Fibroblast of skin of right biceps (primary cell): ENCODE measurements around the gene RIPOR2.
"Not testable (repeated sequence)": the region's sequence is repeated elsewhere in the genome, so short reads cannot be mapped to it uniquely, and the experiment has no call there.

Experiments
- DNase-seq: peaks from one replicate; pipeline ENCODE4 v3.0.0-alpha.2; 2013

Gene RIPOR2

DNA sequence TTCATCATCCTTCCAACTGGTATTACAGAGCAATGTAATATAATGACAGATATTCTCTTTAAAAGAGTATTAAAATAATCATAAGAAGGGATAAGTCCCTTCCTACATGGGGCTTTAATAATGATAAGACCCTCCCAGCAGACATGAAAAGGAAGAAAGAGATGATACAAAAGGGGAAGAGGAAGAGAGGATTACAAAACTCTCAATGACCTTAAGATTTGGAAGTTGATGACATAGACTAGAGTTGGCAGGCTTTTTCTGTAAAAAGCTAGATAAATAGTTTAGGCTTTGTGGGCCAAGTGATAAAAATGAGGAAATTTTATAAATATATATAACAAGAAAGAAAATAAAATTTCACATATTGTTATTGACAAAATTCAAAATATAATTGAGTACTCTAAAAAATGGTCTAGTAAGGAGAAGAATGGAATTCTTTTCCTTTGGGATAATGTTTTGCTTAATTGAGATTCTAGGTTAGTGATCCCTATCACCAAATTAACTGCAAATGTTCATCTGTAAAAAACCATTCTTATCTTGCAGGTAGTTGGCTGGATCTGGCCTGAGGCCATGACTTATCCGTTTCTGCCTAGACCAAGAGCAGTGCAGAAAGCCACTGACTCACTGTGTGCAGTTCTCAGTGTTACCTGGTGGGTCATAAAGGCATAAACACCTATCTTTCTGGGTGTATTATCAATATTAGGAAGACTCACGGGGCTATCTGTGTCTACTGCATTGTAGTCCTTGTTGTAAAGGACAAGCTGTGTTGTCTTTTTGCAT lies 11.0 kb downstream of the RIPOR2 start:
- DNase-seq: no peak

- no peak for DNase-seq
These were observed 11.8 kb downstream of the RIPOR2 start for GRCh38 chr6:24923885-24924401.

DNA sequence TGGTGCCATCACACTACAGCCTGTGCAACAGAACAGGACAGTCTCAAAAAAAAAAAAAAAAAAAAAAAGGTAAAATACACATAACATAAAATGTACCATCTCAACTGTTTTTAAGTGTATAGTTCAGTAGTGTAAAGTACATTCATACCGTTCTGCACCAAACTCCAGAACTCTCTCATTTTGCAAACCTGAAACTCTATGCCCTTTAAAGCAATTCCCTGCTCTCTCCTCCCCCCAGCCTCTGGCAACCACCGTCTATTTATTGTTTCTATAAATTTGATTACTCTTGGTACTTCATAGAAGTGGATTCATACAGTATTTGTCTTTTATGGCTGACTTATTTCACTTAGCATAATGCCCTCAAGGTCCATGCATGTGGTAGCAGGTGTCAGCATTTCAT lies 12.9 kb downstream of the RIPOR2 start:
- DNase-seq: no peak

DNA sequence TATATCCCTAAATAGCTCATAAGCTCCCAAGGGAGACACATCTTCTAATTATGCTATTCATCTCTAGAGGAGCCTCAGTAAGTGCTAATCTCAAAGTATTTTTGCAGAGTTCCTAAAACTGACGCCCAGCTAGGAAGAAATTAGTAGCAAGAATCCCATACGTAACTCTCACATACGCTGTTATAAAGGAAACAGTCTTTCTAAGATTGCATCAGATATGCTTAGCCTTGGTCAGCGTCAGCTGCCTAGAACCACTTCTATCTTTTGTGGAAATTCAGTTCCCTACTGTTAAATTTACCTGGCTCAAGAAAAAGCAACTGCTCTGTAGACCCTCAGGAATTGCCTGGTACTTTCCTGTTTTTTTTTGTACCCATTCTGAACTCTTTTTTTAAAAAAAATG lies 13.6 kb downstream of the RIPOR2 start:
- DNase-seq: no peak

DNA sequence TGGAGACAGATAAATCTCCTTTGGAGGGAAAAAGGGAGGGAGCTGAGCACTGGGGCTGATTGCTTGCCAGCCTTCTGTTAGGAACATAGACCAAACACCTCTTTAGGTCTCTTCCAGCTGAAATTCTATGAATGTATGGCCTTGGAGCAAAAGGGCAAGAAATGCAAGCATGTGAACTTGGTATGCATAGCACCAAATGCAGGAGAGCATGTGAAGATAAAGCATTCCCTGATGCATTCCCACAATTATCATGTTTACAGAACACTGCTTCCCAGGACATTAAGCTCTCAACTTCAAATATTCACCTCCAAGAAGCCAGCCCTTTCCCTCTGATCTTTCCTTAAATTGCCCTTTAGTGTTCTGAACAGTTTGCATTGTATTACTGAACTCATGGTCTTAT lies 15.6 kb downstream of the RIPOR2 start:
- DNase-seq: no peak

DNA sequence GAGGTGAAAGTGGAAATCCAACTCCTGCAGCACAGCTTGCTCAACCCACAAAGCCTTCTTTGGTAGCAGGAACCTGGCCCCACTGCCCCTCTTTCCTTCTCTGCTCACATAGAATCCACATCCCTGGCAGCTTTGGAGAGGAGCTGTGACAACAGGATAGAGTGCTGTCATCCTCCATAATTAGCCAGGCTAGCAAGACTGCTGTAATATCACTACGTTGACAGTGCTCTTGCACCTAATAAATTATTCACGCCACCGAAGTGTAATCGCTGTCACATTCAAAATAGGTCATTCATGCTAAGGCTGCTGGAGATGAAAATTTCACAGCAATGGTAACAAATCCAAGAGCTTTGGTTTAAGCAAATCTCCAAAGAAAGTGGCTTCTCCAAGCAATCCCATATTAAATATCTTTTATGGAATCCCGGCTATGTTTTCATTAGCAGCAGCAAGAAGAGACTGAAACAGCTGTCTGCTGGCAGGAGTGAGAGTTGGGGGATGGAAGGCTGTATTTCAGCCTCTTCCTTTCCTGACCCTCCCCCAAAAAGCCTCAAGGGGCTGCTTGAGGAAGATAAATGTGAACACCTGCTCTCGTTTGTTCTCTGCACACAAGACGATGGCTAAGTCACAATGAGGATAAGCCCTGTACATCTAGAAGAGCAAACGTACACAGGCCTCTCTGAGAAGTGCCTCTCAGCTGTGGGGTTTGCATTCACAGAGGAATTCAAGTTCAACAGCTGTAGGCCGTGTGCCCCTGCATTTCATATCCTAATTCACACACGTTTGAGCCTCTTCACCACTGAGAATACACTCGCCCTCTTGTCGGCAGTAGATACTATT lies 16.5 kb downstream of the RIPOR2 start:
- peak; percentile 13 for DNase-seq

- DNase-seq: peak; percentile 12
These were observed 17.1 kb downstream of the RIPOR2 start for GRCh38 chr6:24918641-24919055.

GRCh38 chr6:24916496-24916895 lies 19.3 kb downstream of the RIPOR2 start:
- DNase-seq: no peak

- DNase-seq: no peak
These were observed 20.1 kb downstream of the RIPOR2 start for GRCh38 chr6:24915641-24916040.

DNA sequence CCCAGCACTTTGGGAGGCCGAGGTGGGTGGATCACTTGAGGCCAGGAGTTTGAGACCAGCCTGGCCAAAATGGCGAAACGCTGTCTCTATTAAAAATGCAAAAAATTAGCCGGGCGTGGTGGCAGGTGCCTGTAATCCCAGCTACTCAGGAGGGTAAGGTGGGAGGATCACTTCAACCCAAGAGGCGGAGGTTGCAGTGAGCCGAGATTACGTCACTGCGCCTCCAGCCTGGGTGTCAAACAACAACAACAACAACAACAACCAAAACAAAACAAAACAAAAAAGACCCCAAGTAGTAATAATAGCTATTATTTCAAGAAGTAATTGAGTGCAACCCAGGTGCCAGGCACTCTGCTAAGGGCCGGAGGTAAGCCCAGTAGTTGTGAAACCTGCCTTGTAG lies 21.7 kb downstream of the RIPOR2 start:
- DNase-seq: not testable (repeated sequence)

- DNase-seq: no peak
These were observed 23.9 kb downstream of the RIPOR2 start for GRCh38 chr6:24911796-24912382.

GRCh38 chr6:24910961-24911725 lies 24.6 kb downstream of the RIPOR2 start:
- peak; percentile 48 for DNase-seq

DNA sequence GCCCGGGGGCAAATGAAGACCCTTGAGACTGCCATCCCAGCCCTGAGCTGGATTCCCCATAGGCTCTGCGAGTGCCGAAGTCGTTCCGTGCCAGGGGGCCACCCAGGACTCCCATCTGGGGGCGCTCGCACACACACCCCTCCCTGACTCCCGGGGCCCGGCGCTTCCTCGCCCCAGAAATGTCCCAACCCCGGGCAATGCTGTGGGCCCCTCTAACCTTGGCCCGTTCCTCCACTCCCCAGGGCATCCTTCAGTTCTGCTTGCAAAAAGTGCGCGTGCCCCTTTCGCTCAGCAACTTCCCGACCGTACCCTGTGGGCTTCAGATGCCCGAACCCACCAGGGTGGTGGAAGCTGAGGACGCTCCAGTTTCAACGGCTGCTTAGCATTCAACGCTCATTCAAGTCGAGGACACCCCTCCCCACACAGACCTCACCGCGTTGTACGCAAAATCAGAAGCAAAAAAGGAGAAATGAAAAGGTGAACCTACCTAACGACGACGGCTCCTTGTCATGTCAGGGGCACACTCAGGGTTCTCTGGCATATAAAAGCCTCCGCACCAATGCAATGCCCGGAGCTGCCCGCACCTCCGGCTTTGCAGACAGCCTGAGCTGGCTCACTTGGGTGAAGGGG lies 25.3 kb downstream of the RIPOR2 start:
- no peak for DNase-seq

- DNase-seq: no peak
These were observed 26.2 kb downstream of the RIPOR2 start for GRCh38 chr6:24909241-24910216.

DNA sequence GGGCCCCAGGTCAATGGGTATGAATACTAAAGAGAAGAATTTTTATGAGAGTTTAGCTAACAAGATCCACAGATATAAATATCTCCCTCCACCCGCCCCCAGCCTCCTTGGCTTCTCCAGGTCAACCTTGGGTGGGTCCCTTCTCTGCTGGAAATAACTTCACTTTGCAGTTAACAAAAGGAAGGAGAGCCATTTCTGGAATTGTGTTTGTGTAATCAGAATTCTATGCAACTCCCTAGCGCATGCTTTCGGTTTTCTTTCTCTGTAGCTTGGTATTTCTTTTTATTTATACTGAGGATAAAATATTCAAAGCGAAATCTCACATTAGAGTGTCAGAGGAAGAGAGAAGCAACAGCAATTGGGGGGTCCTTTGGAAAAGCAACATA lies 27.1 kb downstream of the RIPOR2 start:
- DNase-seq: peak; percentile 66

DNA sequence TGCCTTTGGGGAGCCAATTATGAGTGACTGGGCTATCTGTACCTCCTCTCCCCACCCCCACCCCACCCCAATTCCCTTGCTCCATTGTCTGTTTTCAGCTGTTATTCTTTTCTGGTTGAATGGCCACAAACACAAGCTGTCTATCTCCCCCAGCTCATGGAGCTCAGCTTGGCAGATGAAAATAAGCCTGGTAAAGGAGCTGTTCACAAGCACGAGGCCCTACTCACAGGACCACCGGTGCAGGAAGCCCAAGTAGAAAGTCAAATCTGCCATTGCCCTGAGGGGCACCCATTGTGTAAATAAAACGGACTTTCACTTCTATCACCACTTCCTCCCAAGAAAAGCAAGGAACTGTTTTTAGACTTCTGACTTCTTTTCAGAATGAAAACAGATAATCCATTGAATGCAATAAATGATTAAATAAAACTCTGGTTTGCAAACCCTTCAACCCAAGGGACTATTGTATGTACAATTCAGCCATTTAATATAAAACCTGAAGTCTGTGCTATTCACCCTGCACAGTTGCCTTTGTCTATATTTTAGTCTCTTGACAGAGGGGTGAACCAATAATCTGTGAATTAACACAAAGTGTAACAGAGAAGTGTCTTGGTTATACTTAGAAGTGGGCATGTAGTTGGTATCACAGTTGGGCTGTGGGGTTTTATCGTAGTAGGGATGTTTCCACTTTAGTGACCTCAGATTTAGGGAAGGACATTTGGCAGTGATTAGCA lies 27.7 kb downstream of the RIPOR2 start:
- DNase-seq: no peak

GRCh38 chr6:24906314-24906713 lies 29.4 kb downstream of the RIPOR2 start:
- DNase-seq: no peak

DNA sequence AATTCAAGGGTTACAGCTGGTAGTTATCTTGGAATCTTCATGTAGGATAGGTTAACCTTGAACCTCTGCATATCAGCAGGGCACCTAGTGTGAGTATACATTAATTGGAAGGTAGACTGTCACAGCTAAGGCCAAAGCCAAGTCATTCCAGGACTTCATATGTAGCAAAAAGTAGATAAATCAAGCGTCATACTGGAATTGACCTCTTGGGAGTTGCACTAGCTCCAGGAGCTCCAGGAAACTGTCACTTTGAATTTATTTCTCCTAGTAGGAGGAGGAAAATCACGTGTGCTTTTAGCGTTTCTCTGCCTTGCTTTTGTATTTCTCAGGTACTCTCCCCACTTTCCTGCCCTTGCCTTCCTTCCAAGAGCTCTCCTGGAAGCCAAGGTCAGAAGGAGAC lies 30.3 kb downstream of the RIPOR2 start:
- no peak for DNase-seq

GRCh38 chr6:24903681-24904080 lies 32.1 kb downstream of the RIPOR2 start:
- no peak for DNase-seq

DNA sequence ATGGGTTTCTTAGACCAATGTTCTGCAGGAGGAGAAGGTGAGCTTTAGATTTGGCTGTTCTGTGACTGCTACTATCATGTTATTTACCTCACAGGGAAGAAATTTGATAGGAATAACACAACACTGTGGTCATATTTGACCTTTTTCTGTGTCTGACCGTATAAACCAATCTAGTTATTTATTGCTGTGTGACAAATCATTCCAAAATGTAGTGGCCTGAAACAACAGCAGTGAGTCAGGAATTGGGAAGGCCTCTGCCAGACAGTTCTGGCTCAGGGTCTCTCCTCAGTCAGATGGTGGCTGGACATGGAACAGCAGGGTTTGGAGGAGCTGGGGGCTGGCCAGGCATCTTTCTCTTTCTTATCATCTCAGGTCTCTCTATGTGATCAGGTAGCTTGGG lies 33.0 kb downstream of the RIPOR2 start:
- DNase-seq: peak; percentile 86
